GM18909 (cell line): Measurements from ENCODE around the gene GSK3A.

Source experiments
- ATAC-seq: cut with Tn5 transposase; IDR thresholded peaks from one replicate; pipeline ENCODE4 v1.9.1; 2021; ENCODE audit warnings: mild to moderate bottlenecking; ENCODE audit not compliant: unreplicated experiment, poor library complexity

GSK3A gene

DNA sequence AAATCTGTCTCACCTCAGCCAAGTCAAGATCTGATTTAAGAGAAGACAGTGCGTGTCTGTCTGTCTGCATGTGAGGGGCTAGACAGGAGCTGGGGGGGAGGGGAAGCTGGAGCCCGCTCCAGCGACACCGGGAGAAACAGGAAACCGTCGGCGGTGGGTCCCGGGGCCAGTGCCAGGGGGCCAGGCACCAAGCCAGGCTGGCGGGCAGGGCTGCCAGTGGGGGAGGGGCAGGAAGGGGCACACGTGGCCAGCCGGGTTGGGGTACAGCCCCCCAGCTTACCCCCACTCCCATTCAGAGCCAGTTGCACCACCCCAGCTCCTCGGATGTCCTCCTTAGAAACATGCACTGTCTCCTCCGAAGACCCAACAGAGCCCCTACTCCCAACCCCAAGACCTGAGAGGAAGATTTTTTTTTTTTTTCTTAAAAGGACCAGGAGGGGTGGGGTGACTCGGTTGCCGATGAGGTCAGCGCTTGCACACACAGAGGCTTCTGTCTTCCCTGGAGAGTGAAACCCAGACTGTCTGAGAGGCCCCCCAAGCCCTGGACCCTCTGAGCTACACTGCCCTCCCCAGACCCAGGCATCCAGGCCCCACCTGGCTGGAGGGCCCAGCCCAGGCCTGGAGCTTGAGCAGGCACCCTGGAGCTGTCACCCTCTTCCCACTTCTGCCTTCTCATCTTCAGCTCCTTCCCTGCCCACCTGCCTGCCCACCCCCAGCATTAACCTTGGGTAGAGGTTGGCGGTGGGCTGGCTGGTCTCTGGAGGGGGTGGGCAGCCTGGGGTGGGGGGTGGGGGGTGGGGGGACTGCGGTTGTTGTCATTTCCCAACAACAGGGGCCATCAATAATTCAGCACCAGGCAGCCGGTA lies 8.5 kb upstream of the GSK3A start:
- no peak for ATAC-seq

DNA sequence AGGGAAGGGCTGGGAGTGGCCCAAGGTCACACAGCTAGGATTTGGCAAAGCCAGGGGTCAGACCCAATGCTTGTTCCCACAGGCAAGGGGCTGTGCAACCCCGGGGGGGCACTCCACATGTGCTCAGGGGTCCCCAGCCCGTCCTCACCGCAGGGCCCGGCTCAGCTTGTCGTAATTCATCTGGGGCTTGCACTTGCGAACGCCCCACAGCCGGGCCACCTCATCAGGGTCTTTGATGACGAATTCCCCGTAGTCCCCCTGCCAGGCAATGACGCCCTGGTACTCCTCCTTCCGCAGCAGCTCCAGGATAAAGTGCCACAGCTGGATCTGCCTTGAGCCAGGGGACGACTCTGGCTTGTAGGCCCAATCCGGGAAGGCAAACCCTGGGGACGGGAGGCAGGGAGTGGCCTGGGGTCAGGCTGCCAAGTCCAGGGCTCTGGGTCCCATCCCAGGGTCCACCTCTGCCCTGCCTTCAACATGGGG lies 7.8 kb upstream of the GSK3A start:
- no peak for ATAC-seq

DNA sequence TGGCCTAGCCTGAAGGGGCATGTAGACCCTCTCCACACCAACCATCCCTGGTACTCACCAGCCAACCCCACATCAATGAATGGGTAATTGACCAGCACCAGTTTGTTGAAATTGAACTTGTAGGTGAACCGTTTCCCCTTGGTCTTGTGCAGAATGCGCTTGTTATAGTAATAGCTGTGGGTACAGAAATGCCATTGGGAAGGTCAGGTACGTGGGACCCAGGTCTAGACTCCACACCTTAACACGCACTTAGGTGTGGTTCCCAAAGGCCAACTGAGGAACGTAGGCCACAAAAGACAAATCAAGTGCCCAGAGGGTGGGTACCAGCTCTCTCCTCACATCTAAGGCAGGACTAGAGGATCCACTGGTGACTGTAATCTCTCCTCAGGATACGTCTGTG lies 7.4 kb upstream of the GSK3A start:
- no peak for ATAC-seq

DNA sequence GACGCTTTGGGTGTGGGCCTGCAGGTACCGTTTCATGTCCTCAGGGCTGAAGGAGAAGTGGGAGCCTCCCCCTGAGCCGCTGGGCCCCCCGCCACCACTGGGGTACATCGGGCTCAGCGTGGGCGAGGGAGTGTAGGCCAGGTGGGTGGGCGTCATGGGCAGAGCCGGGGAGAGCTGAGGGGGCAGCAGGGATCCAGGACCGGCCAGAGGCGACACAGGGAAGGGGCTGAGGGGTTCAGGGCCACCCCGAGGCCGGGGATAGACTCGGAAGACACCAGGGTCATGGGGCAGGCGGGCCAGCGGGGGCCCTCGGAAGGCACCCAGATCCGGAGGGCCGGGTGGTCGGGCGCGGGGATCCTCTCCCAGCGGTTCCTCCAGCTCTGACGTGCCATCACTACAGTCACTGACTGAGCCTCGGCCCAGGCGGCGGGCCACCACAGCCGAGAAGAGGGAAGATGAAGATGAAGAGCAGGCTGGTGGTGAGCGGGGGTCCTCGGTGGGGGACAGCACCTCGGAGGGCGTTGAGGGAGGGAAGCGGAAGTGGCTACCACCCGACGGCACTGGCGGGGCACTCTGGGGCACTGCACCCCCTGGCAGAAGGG lies 6.8 kb upstream of the GSK3A start:
- no peak for ATAC-seq

DNA sequence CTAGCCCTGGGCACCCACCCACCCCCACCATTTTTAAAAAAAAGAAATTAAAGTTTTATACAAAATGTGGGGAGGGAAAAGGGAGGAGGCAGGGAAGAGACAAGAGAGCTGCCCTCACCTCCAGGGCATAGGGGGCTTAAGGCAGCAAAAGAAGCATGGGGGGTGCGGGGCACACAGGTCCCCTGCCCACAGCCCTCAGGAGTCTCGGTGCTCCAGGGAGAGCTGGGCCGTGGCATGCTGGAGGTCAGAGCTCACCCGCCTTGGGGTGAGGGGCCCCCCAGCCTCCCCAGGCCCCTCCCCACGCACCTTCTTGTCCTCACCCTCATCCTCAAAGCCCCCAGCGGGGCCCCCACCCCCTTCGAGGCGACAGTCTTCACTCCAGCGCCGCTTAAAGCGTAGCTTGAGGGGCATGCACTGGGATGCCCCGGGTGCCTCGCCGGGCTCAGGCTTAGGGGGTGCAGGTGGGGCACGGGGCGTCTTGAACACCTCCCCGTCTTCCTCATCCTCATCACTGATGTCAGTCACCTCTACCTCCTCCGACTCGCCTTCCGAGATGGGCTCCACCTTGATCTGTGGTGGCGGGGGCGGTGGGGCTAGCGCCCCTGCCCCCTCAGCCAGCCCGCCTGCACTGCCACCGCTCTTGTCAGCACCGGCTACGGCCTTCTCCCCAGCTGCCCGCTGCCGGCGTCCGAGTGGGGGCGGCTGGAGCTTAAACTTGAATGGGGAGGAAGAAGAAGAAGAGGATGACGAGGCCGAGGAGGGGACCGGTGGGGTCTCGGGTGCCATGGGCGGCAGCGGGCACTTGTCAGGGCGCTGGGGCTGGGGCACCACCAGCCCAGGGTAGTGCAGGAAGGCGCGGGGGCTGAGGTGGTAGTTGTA lies 6.1 kb upstream of the GSK3A start:
- no peak for ATAC-seq

DNA sequence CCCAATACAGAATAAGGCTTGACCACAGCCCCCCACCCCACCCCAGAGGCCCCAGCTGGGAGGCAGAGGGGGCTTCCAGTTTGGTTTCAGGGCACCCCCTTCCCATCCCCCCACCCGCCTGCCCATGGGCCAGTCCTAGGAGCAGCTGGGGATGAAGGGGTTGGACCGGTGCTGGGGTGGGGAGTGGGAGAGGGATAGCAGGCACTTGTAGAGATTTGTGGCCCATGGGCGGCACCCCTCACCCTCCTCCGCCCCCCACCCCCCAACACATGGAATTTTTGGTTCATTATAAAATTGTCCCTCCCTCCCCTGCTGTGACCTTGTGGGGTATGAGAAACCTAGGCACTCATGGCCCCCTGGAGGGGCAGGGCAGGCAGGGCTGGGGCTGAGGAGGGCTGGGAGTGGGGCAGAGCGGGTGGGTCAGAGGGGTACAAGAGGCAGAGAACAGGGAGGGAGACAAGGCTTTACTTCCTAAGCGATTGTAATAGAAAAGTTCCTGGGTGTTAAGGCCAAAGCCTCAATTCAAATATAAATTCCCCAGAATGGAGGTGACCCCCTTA lies 5.3 kb upstream of the GSK3A start:
- ATAC-seq, result no peak

DNA sequence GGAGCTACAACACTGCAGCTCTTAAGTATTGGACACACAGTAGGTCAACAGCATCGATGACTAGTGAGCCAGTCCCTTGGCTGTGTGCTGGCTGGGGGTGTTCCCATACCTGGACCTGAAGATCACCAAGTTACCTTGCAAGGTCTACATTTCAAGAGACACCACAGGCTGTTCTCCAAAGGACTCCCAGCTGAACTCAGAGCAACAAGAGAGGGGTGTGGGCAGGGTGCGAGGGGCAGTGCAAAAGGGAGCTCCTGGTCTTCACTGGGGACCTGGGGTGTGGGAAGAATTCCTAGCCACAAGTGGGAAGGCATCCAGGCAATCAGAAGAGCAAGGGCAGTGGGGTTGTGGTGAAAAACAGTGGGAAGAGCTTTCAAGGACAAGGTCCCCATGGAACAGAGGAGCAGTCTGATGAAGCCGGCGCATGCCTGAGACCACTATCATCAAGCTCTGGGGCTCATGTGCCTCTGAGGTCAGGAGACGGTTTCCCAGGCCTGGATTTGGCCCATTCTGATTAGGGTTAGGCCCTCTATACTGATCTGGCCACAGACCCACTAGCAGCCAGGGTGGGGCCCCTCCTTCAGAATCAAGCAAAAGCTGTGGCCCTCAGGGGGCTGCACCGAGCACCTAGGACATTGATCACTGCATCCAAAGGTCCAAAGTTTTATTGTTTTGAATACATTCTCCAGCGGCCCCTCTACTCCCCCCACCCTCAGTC lies 4.7 kb upstream of the GSK3A start:
- no peak for ATAC-seq

DNA sequence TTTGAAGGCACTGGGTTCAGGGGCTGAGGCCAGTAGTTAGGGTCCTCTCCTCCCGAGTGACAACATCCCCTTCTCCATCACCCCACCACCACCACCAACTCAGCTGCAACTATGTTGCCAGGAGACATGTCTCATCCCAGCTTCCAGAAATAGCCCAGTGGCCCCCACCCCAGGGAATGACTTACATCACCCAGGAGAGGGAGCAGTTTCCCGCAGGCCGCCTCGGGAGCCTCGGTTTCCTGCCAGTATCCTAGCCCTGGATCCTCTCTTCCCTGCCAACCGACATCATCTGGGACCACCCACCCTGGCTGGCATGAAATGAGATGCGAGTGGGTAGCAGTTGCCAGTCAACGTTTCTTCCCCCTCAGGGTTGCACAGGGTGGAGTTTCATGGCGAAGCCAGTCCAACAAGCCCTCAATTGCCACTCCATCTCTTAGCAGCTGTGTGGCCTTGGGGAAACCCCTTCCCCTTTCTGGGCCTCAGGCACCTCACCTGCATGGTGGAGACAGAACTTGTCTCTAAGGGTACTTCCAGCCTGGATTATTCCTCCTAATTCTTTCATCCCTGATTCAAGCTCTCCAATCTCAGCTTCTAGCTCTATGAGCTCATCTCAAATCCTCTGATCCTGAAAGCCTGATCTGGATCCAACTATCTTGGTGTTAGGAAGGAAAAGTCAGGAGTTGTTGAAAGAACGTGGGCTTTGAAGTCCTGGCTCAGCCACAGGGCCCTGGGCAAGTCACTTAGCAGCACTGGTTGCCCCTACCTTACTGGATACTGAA lies 3.9 kb upstream of the GSK3A start:
- no peak for ATAC-seq

DNA sequence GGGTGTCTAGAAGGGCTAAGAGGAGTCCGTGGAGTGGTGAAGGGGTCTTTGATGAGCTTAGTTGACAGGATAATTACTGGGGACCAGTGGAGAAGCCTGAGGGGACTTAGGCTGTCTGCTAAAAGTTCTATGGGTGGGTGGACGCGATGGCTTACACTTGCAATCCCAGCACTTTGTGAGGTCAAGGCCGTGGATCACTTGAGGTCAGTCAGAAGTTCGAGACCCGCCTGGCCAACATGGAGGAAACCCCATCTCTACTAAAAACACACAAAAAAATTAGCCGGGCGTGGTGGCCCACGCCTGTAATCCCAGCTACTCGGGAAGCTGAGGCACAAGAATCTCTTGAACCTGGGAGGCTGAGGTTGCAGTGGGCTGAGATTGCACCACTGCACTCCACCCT lies 2.8 kb upstream of the GSK3A start:
- no peak for ATAC-seq

DNA sequence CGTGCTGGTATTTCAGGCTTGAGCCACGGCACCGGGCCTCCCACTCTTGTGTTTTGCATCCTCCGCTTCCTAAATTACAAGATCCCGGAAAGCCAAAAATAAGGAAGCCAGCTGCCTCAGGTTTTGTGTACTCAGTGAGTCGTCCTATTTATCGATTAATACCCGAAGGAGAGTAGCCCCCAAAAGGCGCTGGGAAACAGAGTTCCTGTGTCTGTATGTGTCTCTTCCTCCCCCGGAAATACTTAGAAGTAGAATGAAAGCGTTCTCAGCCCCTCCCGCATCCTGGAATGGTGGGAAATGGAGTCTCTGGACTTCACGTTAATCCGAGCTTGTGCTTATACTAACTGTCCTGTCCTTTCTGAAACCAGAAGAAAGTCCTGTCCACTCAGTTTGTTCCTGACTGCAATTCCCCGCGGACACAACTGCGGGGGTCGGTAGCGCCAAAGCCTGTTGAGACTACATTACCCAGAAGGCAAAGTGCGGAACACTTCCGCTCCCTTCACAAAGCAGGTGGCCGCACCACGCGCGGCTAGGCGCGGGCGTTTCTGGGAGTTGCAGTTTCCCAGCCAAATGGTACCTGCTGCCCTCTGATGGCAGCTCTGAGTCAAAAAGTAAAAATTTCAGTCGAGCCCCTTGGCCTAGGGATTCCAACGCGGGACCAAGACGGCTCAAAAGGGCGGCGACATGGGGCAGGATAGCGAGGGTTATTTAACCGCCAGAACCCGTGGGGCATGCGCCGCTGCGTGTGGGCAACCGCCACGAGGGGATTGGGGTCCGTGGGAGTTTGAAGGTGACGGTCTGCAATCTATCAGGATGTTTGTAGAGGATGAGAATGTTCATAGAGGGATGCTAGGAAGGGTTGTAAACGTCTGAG lies 2.2 kb upstream of the GSK3A start:
- ATAC-seq, result peak; percentile 40

DNA sequence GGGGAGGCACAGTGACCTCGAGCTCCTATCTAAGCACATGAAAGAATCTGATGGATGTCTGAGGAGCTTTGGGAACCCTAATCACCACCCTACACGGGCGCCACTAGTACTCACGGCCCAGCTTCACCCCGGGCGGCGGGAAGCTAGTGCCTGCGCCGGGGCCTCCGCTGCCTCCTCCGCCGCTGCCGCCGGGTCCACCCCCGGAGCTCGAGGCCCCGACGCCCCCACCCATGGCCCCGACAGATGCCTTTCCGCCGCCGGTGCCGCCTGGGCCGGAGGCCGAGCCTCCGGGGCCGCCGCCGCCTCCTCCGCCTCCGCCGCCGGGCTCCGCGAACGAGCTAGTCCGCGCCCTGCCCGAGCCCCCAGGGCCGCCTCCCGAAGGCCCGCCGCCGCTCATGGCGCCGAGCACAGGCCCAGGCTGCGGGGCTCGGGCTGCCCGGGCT lies 312 bp downstream of the GSK3A start:
- peak; percentile 3 for ATAC-seq

DNA sequence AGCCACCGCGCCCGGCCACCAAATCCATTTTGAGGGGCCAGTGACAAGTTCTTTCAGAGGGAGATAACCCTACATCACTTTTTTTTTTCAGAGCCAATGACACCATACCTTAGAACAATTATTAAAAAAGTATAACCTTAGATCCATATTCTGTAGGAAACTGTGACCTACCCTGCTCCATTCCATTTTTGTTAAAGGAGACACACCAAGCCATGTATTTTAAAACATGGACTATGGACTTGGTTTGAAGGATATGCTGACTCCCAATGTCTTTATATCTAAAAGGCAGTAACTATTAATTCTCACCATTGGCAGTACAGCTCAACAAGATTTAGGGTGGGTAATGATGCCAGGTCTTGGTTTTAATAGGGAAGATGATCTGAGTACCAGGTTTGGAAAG lies 1.1 kb downstream of the GSK3A start:
- no peak for ATAC-seq

DNA sequence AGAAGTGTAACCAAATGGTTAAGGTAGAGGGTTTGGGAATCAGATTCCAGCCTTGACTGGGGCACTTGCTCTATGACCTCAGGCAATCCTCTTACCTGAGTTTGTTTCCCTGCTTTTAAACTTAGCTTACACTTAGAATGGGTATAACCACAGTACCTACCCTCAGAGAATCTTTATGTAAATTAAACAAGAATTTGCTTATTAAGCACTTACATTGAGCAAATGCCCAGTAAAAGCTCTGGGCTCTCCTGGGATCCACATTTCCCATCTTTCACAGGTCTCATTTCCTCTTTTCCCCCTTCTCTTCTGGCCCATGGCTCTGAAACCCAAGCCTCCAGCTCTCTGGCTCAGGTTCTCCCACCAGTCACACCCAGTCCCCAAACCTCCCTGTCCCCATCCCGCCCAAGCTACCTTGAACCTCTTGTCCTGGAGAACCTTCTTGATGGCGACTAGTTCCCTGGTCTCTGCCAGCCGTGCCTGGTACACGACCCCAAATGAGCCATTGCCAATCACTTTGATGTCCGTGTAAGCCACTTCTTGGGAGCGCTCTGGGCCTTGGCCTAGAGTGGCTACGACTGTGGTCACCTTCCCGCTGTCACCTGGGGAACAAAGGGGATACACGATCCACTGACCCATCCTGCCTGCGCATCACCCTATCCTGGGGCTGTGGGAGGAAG lies 2.7 kb downstream of the GSK3A start:
- no peak for ATAC-seq

DNA sequence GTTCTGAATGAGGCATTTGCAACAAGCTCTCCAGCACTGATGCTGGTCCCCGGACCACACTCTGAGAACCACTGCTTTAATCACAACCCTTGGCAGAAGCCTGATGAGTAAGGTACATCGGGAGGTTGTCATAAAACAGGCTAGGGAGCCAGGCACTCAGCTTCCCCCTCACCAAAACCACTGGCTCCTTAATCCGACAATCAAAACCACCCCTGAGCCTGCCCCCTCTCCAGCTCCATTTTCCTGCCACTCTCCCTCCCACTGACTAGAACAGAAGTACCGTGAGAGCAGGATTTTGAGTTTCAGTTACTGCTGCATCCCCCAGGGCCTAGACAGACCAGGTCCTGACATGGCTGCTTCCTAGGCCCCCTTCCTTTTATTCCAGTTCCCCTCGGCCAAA lies 7.2 kb downstream of the GSK3A start:
- no peak for ATAC-seq

DNA sequence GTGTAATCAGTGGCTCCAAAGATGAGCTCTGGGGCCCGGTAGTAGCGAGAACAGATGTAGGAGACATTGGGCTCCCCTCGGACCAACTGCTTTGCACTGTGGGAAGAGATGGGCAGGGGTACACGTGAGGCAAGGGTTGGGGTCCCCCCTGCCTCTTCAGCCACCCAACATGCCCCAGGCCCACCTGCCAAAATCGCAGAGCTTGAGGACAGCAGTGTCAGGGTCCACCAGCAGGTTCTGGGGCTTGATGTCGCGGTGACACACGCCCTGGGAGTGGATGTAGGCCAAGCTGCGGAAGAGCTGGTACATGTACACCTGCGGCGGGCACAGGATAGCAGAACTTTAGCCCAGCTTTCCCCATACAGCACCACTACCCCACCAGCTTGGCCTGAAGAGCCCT lies 8.0 kb downstream of the GSK3A start:
- no peak for ATAC-seq

DNA sequence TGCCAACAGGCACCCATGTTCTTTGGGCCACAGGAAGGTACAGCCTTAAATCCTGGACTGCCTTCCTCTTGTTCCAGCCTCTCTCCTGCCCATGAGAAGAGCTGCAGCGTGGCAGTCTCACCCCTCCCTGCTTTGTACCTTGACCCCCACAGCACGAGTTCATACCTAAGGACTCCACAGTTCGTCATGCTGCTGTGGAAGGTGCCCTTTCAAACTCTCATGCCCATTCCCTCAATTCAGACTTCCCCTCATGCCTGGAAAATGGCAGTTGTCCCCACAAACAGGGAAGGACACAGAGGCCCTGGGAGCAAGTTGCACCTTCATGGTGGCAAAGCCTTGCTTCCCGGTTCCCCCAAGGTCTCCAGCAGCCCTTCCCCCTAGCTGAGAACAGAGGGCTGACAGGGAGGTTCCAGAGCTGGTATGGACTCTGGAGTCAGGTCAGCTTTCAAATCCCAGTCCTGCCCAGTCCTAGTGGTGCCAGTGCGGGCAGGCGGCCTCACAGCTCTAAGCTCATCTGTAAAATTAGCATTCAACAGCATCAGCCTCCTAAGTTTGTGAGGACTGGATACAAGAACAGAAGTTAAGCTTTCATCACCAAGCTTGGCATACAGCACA lies 8.6 kb downstream of the GSK3A start:
- ATAC-seq, result no peak

DNA sequence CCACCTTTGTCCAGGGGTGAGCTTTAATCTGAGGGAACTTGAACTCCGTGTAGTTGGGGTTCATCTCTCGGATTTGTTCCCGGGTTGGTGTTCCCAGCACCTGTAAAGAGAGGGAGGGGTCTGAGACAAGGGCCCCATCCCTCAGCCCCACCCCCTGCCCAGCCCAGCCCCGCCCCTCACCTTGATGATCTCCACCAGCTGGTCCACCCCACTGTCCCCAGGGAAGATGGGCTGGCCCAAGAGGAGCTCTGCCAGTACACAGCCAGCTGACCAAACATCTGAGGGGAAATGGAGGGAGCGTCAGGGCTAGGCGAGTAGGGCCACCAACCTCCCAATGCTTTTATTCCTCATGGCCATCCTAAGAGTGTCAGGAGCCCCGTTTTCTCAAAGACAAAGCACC lies 9.3 kb downstream of the GSK3A start:
- no peak for ATAC-seq
